OCI-LY3 (cell line): ENCODE data around the gene SLC36A3.

Experiments used
- H2AFZ ChIP-seq: fragments of 200-600, 300-600 bp; shearing (Covaris generic); 2 replicates; pipeline ENCODE4 v1.6.0; 2014; ENCODE audit warnings: antibody characterized with exemption, low read depth, low read length
- H3K27ac ChIP-seq: fragments of 200-600, 300-600 bp; sonication (generic); 2 replicates; pipeline ENCODE4 v1.5.1; 2014; ENCODE audit warnings: mild to moderate bottlenecking, low read length, moderate library complexity, mixed read lengths
- H3K27me3 ChIP-seq: fragments of 200-600, 300-600 bp; sonication (generic); 2 replicates; pipeline ENCODE4 v1.6.1; 2014; ENCODE audit warnings: low read depth, low read length, mixed read lengths
- H3K36me3 ChIP-seq: fragments of 200-600, 300-600 bp; sonication (generic); replicated peaks from 2 replicates; pipeline ENCODE3; 2014; ENCODE audit warnings: low read depth, low read length, mixed read lengths
- H3K4me1 ChIP-seq: fragments of 300-600, 200-600 bp; sonication (generic); 2 replicates; pipeline ENCODE4 v1.6.1; 2014; ENCODE audit warnings: low read length, mixed read lengths
- H3K4me2 ChIP-seq: fragments of 200-600, 300-600 bp; sonication (generic); 2 replicates; pipeline ENCODE4 v1.6.1; 2014; ENCODE audit warnings: low read length, mixed read lengths
- H3K4me3 ChIP-seq: fragments of 300-600, 200-600 bp; sonication (generic); 2 replicates; pipeline ENCODE4 v1.5.1; 2014; ENCODE audit warnings: antibody characterized with exemption, mild to moderate bottlenecking, low read length, moderate library complexity
- H3K79me2 ChIP-seq: fragments of 300-600, 200-600 bp; shearing (Covaris generic); 2 replicates; pipeline ENCODE4 v1.6.1; 2014; ENCODE audit warnings: mild to moderate bottlenecking, low read length, mixed read lengths
- H3K9ac ChIP-seq: fragments of 300-600, 200-600 bp; shearing (Covaris generic); 2 replicates; pipeline ENCODE4 v1.6.0; 2014; ENCODE audit warnings: mild to moderate bottlenecking, low read length, moderate library complexity
- H3K9me3 ChIP-seq: fragments of 200-600, 300-600 bp; shearing (Covaris generic); 2 replicates; pipeline ENCODE4 v1.6.1; 2014; ENCODE audit warnings: low read length, mixed read lengths; ENCODE audit not compliant: insufficient read depth
- H4K20me1 ChIP-seq: fragments of 200-600, 300-600 bp; sonication (generic); 2 replicates; pipeline ENCODE4 v1.6.1; 2016; ENCODE audit warnings: low read length, mixed read lengths; ENCODE audit not compliant: insufficient read depth
- EZH2phosphoT487 ChIP-seq: fragments of 200-600 bp; shearing (Covaris generic); IDR thresholded peaks from 2 replicates; pipeline ENCODE4 v1.6.1; 2018; ENCODE audit warnings: antibody characterized with exemption, mixed run types, low read depth
- TF ChIP-seq, protein P1 (sequence below): fragments of 200-600, 300-600 bp; sonication (generic); IDR thresholded peaks from 2 replicates; pipeline ENCODE4 v1.5.1; 2014; ENCODE audit warnings: antibody characterized with exemption, low read length, low read depth

The SLC36A3 gene

DNA sequence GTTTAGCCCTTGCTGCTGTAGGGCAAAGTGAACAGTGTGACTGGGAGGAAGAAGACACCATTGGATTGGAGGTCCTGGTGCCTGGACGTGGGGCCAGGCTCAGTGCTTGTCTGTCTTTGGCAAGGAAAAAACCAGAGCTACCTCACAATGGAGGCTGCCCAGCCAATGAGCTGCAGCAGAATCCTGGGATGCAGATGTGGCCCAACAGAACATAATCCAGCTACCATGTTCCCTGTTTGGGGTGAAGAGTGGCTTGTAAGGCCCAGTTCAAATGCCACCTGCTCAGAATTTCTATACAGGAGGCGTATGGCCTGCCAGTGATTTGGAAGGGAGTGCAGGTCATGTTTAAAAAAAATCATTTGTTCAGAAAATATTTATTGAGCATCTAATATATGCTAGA is at the start of gene SLC36A3:
Gene SLC36A3, minus strand, starts transcription at position 101 of the 400 bp plus-strand sequence. CDS start 412 bp downstream, outside the sequence.
- H4K20me1 ChIP-seq: no peaks in the 10 kb centered on the region
- no peaks in the 10 kb centered on the region for H3K4me1 ChIP-seq
- H3K27ac ChIP-seq: no peak within 1 kb of the TSS
- H2AFZ ChIP-seq: no peak within 1 kb of the TSS
- peaks cover 7% of the 10 kb centered on the region for H3K27me3 ChIP-seq
- H3K9ac ChIP-seq: no peak within 1 kb of the TSS
- H3K36me3 ChIP-seq: no peaks in the 10 kb centered on the region
- H3K79me2 ChIP-seq: no peaks in the 10 kb centered on the region
- H3K4me3 ChIP-seq: no peak within 1 kb of the TSS
- H3K9me3 ChIP-seq: no peaks in the 10 kb centered on the region
- H3K4me2 ChIP-seq: no peak within 1 kb of the TSS
- no peak for TF ChIP-seq EZH2phosphoT487
- TF ChIP-seq, protein P1, sequence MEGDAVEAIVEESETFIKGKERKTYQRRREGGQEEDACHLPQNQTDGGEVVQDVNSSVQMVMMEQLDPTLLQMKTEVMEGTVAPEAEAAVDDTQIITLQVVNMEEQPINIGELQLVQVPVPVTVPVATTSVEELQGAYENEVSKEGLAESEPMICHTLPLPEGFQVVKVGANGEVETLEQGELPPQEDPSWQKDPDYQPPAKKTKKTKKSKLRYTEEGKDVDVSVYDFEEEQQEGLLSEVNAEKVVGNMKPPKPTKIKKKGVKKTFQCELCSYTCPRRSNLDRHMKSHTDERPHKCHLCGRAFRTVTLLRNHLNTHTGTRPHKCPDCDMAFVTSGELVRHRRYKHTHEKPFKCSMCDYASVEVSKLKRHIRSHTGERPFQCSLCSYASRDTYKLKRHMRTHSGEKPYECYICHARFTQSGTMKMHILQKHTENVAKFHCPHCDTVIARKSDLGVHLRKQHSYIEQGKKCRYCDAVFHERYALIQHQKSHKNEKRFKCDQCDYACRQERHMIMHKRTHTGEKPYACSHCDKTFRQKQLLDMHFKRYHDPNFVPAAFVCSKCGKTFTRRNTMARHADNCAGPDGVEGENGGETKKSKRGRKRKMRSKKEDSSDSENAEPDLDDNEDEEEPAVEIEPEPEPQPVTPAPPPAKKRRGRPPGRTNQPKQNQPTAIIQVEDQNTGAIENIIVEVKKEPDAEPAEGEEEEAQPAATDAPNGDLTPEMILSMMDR: no peak

DNA sequence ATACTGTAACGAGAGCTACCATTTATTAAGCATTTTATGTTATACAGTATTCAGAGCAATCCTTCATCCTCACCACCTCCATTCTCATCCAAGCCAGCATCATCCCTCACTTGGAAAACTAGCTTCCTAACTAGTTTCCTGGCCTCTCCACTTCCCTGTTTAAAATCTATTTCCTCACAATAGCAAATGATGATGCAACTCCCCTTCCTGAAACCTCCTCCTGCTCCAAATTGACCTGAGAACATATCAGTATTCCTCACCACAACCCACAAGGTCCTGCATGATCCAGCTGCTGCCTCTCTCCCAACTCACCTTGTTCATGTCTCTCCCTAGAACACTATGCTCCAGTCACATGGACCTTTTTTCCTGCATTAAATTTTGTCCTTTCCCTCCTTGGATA is 48.1 kb upstream of the SLC36A3 start:
- Histone ChIP-seq H3K4me2 (no peak overlapping the region), H3K79me2 (no peaks in the 10 kb centered on the region), H3K4me3 (no peak overlapping the region), H3K9me3 (no peaks in the 10 kb centered on the region), H3K27ac (no peak overlapping the region), H4K20me1 (no peaks in the 10 kb centered on the region), H3K27me3 (0 out of 2 replicates have a peak, but pooled peaks cover 3% of the 10 kb centered on the region), H2AFZ (no peak overlapping the region), H3K36me3 (no peaks in the 10 kb centered on the region), H3K4me1 (no peaks in the 10 kb centered on the region), H3K9ac (no peak overlapping the region)
- no peak for TF ChIP-seq EZH2phosphoT487
- TF ChIP-seq, protein P1: no peak

DNA sequence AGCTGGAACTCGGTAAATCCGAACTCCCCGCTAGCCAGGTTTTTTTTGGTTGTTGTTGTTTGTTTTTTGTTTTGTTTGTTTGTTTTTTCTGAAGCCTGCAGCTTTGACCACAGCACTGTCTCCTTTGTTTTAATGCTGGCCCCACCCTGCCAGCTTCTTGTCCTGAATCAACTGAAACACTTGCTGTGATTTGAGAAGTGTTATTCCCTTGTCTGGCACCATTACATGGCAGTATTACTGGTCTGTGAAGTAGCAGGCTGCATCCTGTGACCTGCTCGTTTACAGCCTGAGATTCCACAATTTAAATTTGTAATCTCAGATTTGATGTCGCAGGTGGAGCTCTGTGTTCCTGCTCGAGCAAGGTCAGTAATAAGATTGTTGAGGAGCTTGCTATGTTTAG is 45.2 kb upstream of the SLC36A3 start:
- Histone ChIP-seq H3K9me3 (no peaks in the 10 kb centered on the region), H3K4me3 (no peak overlapping the region), H3K36me3 (no peaks in the 10 kb centered on the region), H3K79me2 (no peaks in the 10 kb centered on the region), H3K27me3 (peaks cover 23% of the 10 kb centered on the region), H3K4me2 (no peak overlapping the region), H3K9ac (no peak overlapping the region), H3K4me1 (no peaks in the 10 kb centered on the region), H2AFZ (no peak overlapping the region), H4K20me1 (no peaks in the 10 kb centered on the region), H3K27ac (no peak overlapping the region)
- no peak for TF ChIP-seq EZH2phosphoT487
- TF ChIP-seq, protein P1: no peak

DNA sequence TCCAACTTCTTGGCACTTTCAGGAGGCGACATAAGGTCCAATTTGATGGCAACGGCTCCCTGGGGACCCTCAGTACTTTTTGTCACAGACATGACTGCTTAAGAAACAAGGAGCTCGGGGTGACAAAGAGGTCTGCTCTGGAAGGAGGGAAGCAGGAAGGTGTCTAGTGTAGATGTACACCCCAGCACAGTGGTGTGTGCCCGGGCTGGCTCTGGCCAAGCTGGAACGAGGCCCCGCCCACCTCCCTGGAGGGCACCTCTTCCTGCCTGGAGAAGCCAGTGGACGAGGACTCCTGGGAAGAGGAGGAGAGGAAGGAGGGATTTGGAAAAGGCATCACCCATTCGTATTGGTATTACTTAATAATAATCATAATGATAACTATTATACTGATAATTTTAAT is 43.8 kb upstream of the SLC36A3 start, which contains the start of gene SLC36A2:
Gene SLC36A2, minus strand, starts transcription at position 191 of the 400 bp plus-strand sequence. Its CDS starts 99 bp downstream, at position 92.
- Histone ChIP-seq H3K27ac (no peak within 1 kb of the TSS), H2AFZ (no peak within 1 kb of the TSS), H3K4me3 (no peak within 1 kb of the TSS), H3K4me1 (no peaks in the 10 kb centered on the region), H3K79me2 (no peaks in the 10 kb centered on the region), H3K36me3 (no peaks in the 10 kb centered on the region), H3K9ac (no peak within 1 kb of the TSS), H4K20me1 (no peaks in the 10 kb centered on the region), H3K4me2 (no peak within 1 kb of the TSS), H3K9me3 (no peaks in the 10 kb centered on the region), H3K27me3 (peaks cover 37% of the 10 kb centered on the region)
- TF ChIP-seq, protein P1: no peak
- TF ChIP-seq EZH2phosphoT487: no peak
